H1 (cell line): ENCODE data around the gene SPACDR. TPM values are rescaled to one million over a fixed set of nuclear protein-coding genes. Genes with fewer than 3 reads are reported as not detected.

Experiments
- CTCF ChIA-PET: fragments of 300-600 bp; sonication (Branson Sonifier 250); formaldehyde crosslinking; loops from one replicate; lab custom pipeline; 2021; ENCODE audit not compliant: partially characterized antibody; lab: Charles Lee
- POLR2A ChIA-PET: fragments of 300-600 bp; sonication (Branson Sonifier 250); formaldehyde crosslinking; loops from one replicate; lab custom pipeline; 2021; ENCODE audit warnings: inconsistent platforms; ENCODE audit not compliant: partially characterized antibody; lab: Charles Lee
- DNase-seq, 2 experiments: peaks; one replicate each; pipeline versions ENCODE4 v3.0.0 to v3.0.0-alpha.2; 2010 to 2022; ENCODE audit warnings: low spot score in 2 of 2, low read depth in 1 of 2, mixed read lengths in 1 of 2
- FAIRE-seq: peaks from 2 replicates; lab custom pipeline; 2011; peaks lifted over from hg19 to GRCh38; lab: Jason Lieb, UNC
- H2AFZ ChIP-seq: 2 replicates; pipeline ENCODE4 v1.8.1; 2012; ENCODE audit warnings: low read length, inconsistent platforms
- H2AK5ac ChIP-seq: 2 replicates; pipeline ENCODE4 v1.6.1; 2013; ENCODE audit warnings: low read depth, low read length
- H2BK120ac ChIP-seq: replicated peaks from 2 replicates; pipeline ENCODE3; 2013; ENCODE audit warnings: low read depth, low read length, inconsistent platforms
- H2BK12ac ChIP-seq: 2 replicates; pipeline ENCODE4 v1.6.1; 2013; ENCODE audit warnings: low read depth, low read length
- H2BK15ac ChIP-seq: 2 replicates; pipeline ENCODE4 v1.6.1; 2013; ENCODE audit warnings: low read length
- H2BK20ac ChIP-seq: 2 replicates; pipeline ENCODE4 v1.6.1; 2013; ENCODE audit warnings: low read length
- H2BK5ac ChIP-seq: 2 replicates; pipeline ENCODE4 v1.6.1; 2013; ENCODE audit warnings: low read depth, low read length
- H3K14ac ChIP-seq: 2 replicates; pipeline ENCODE4 v1.6.1; 2013; ENCODE audit warnings: inconsistent platforms; ENCODE audit not compliant: insufficient read length
- H3K18ac ChIP-seq: 2 replicates; pipeline ENCODE4 v1.6.1; 2013; ENCODE audit warnings: low read length; ENCODE audit errors: extremely low read depth
- H3K23ac ChIP-seq: 2 replicates; pipeline ENCODE4 v1.6.1; 2013; ENCODE audit warnings: inconsistent platforms; ENCODE audit not compliant: insufficient read length
- H3K23me2 ChIP-seq: 2 replicates; pipeline ENCODE4 v1.6.1; 2013; ENCODE audit warnings: low read depth, low read length
- H3K27ac ChIP-seq: 2 replicates; pipeline ENCODE4 v1.6.1; 2011; ENCODE audit warnings: low read depth, low read length, inconsistent platforms
- H3K27me3 ChIP-seq, 4 experiments: replicated peaks in 1 of 4; 1 replicate in 1 of 4; 2 replicates in 3 of 4; pipeline versions ENCODE4 v1.6.1 to v1.8.1; 2011 to 2013; ENCODE audit warnings: low read length in 3 of 4, mild to moderate bottlenecking in 3 of 4, inconsistent platforms in 2 of 4, mixed read lengths in 2 of 4, moderate library complexity in 1 of 4; ENCODE audit not compliant: control insufficient read depth in 3 of 4, insufficient read depth in 3 of 4; ENCODE audit errors: extremely low read depth in 1 of 4
- H3K36me3 ChIP-seq, 4 experiments: 2 replicates each; pipeline versions ENCODE4 v1.6.1 to v1.8.1; 2011 to 2013; ENCODE audit warnings: mild to moderate bottlenecking in 4 of 4, low read length in 3 of 4, moderate library complexity in 2 of 4, control low read depth in 1 of 4, inconsistent platforms in 1 of 4; ENCODE audit not compliant: insufficient read depth in 4 of 4, control insufficient read depth in 2 of 4
- H3K4ac ChIP-seq: replicated peaks from 2 replicates; pipeline ENCODE3; 2013; ENCODE audit warnings: low read length, low read depth, mixed read lengths, inconsistent platforms; ENCODE audit not compliant: insufficient read length
- H3K4me1 ChIP-seq, 4 experiments: replicated peaks in 1 of 4; 1 replicate in 1 of 4; 2 replicates in 3 of 4; pipeline versions ENCODE4 v1.6.1 to v1.8.1; 2011 to 2013; ENCODE audit warnings: low read length in 3 of 4, inconsistent platforms in 2 of 4, mixed read lengths in 1 of 4; ENCODE audit not compliant: insufficient read depth in 4 of 4, control insufficient read depth in 3 of 4
- H3K4me2 ChIP-seq, 2 experiments: 2 replicates each; pipeline versions ENCODE4 v1.6.1 to v1.8.1; 2011 to 2013; ENCODE audit warnings: low read depth in 2 of 2, low read length in 2 of 2, control low read depth in 1 of 2, inconsistent platforms in 1 of 2, mild to moderate bottlenecking in 1 of 2; ENCODE audit not compliant: insufficient read depth in 1 of 2
- H3K4me3 ChIP-seq, 4 experiments: fragments of 200-600, 300-600 bp in 1 of 4; sonication (generic), shearing (Covaris generic), sonication (Bioruptor Twin) in 1 of 4; 2 replicates each; pipeline versions ENCODE4 v1.5.1 to v1.8.1; 2011 to 2016; ENCODE audit warnings: low read length in 4 of 4, low read depth in 3 of 4, control low read depth in 2 of 4, inconsistent platforms in 2 of 4, mild to moderate bottlenecking in 2 of 4, mixed read lengths in 1 of 4, moderate library complexity in 1 of 4; ENCODE audit not compliant: insufficient read depth in 2 of 4; ENCODE audit errors: extremely low read depth in 1 of 4
- H3K56ac ChIP-seq: replicated peaks from 2 replicates; pipeline ENCODE3; 2013; ENCODE audit warnings: low read depth, mild to moderate bottlenecking, mixed read lengths, low read length, inconsistent platforms; ENCODE audit not compliant: insufficient read length
- H3K79me1 ChIP-seq: 2 replicates; pipeline ENCODE4 v1.6.1; 2013; ENCODE audit warnings: low read depth, low read length, control low read depth
- H3K79me2 ChIP-seq, 2 experiments: 2 replicates each; pipeline versions ENCODE4 v1.6.1 to v1.8.1; 2012 to 2013; ENCODE audit warnings: low read length in 2 of 2, mild to moderate bottlenecking in 2 of 2, inconsistent platforms in 1 of 2; ENCODE audit not compliant: insufficient read depth in 2 of 2, control insufficient read depth in 1 of 2
- H3K9ac ChIP-seq, 4 experiments: replicated peaks in 1 of 4; 1 replicate in 1 of 4; 2 replicates in 3 of 4; pipeline versions ENCODE4 v1.6.1 to v1.8.1; 2011 to 2013; ENCODE audit warnings: low read depth in 3 of 4, low read length in 3 of 4, control low read depth in 2 of 4, mild to moderate bottlenecking in 2 of 4, moderate library complexity in 2 of 4, inconsistent platforms in 1 of 4; ENCODE audit errors: extremely low read depth in 1 of 4
- H3K9me3 ChIP-seq, 2 experiments: 2 replicates each; pipeline versions ENCODE4 v1.6.1 to v1.8.1; 2012 to 2013; ENCODE audit warnings: mild to moderate bottlenecking in 2 of 2, moderate library complexity in 2 of 2, control low read depth in 1 of 2, inconsistent platforms in 1 of 2, low read depth in 1 of 2, low read length in 1 of 2, mixed read lengths in 1 of 2; ENCODE audit not compliant: insufficient read depth in 2 of 2
- H4K20me1 ChIP-seq, 2 experiments: replicated peaks in 1 of 2; 2 replicates each; pipeline versions ENCODE3 to v1.8.1; 2011 to 2013; ENCODE audit warnings: inconsistent platforms in 2 of 2, low read length in 2 of 2, mild to moderate bottlenecking in 1 of 2; ENCODE audit not compliant: insufficient read depth in 2 of 2, control insufficient read depth in 1 of 2
- H4K5ac ChIP-seq: 2 replicates; pipeline ENCODE4 v1.6.1; 2013; ENCODE audit warnings: low read length, low read depth, mixed read lengths, inconsistent platforms; ENCODE audit not compliant: insufficient read length
- H4K8ac ChIP-seq: 2 replicates; pipeline ENCODE4 v1.8.0; 2013; ENCODE audit warnings: mild to moderate bottlenecking, moderate library complexity, low read length, inconsistent platforms; ENCODE audit not compliant: insufficient read depth; ENCODE audit errors: extremely low read depth
- H4K91ac ChIP-seq: replicated peaks from 2 replicates; pipeline ENCODE3; 2013; ENCODE audit warnings: low read length, mixed read lengths, inconsistent platforms; ENCODE audit not compliant: insufficient read length
- WGBS, 2 experiments: shearing (Covaris generic) in 1 of 2; methylation state at CpG; one replicate each; pipeline versions ENCODE4 v1.1.6 to v1.1.7; 2013 to 2015; ENCODE audit warnings: low lambda C conversion rate in 2 of 2, mixed read lengths in 2 of 2, inconsistent platforms in 1 of 2, low coverage in 1 of 2, missing lambda C conversion rate in 1 of 2; ENCODE audit not compliant: insufficient replicate concordance in 2 of 2, insufficient coverage in 1 of 2, insufficient read length in 1 of 2; ENCODE audit errors: extremely low coverage in 1 of 2, missing lambda C conversion rate in 1 of 2; 5-methylcytosine and 5-hydroxymethylcytosine counted together
- polyA plus RNA-seq, 7 experiments: library from polyadenylated mRNA; depleted of rRNA in 3 of 7; stranded (reverse) in 5 of 7; unstranded in 2 of 7; fragments of >200 nt in 5 of 7; fragments of 200-250 nt in 2 of 7; gene quantifications; 1 replicate in 5 of 7; 2 replicates in 1 of 7; 4 replicates in 1 of 7; pipeline versions ENCODE4 v1.2.1 to v1.2.3, GENCODE V29; 2011 to 2013; ENCODE audit warnings: missing spikeins in 2 of 7, mixed read lengths in 2 of 7
- total RNA-seq: library from RNA; stranded (reverse); fragmentation: NEBNext Ultra II Directional; extraction: Animal tissue kit (Norgen Biotek cat#: 25700); gene quantifications from 2 replicates; pipeline ENCODE4 v1.2.1, GENCODE V29; 2021

SPACDR gene
- total and polyA plus RNA-seq, 2 of the 8 experiments (the other 6 are each of a cell fraction or from before 2014, with no cell fraction given) = 0.26 TPM; not detected in 1

DNA sequence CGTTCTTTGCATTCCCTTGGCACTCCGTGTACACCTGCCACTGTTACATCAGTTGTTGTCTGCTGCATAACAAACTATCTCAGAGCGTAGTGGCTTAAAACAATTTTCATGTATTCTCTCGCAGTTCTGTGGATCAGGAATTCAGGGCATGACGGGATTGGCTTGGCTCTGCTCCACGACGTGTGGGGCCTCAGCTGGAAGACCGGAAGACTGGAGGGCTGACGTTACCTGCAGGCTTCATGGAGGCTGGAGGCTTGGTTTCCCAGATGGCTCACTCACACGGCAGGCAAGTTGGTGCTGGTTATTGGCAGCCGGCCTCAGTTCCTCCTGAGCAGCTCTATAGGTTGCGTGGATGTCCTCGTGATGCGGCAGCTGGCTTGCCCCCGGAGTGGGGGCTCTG, 45.2 kb upstream of the SPACDR start:
- no peaks in the 10 kb centered on the region; a peak in 1 of 7 replicates for H3K27me3 ChIP-seq
- no peak overlapping the region for H2BK12ac ChIP-seq
- ChIA-PET CTCF (interaction anchor here (1.6 kb wide), 1 partner anchor 64 kb away, joined by 4 read pairs; no protein-coding TSS in a partner anchor), POLR2A (interaction anchor here (0.9 kb wide), 1 partner anchor 46 kb away, joined by 4 read pairs; no protein-coding TSS in a partner anchor)
- H3K4ac ChIP-seq = no peak overlapping the region
- H3K4me3 ChIP-seq = no peak overlapping the region
- H4K20me1 ChIP-seq = no peaks in the 10 kb centered on the region
- H3K14ac ChIP-seq = no peak overlapping the region
- H3K4me2 ChIP-seq = no peak overlapping the region
- no peak overlapping the region for H2BK5ac ChIP-seq
- no peak overlapping the region for H2BK20ac ChIP-seq
- H3K27ac ChIP-seq = no peak overlapping the region
- no peak overlapping the region for H3K9ac ChIP-seq
- 85% methylated on average over 15 of the region's 15 CpGs; no CpG with 5 or more reads in 1 of the 2 experiments for WGBS, 2 experiments
- no peak overlapping the region for H3K18ac ChIP-seq
- no peak overlapping the region for H3K56ac ChIP-seq
- H3K4me1 ChIP-seq = no peaks in the 10 kb centered on the region
- DNase-seq (no peak), FAIRE-seq (no peak)
- no peak overlapping the region for H4K8ac ChIP-seq
- H3K9me3 ChIP-seq = no peaks in the 10 kb centered on the region
- H4K5ac ChIP-seq = no peak overlapping the region
- H4K91ac ChIP-seq = no peak overlapping the region
- H2AK5ac ChIP-seq = no peak overlapping the region
- peak overlapping the region; percentile 94; the same call in 1 of the 2 replicates for H2AFZ ChIP-seq
- no peak overlapping the region for H3K23ac ChIP-seq
- no peaks in the 10 kb centered on the region for H3K36me3 ChIP-seq
- H3K79me1 ChIP-seq = no peaks in the 10 kb centered on the region
- no peak overlapping the region for H2BK120ac ChIP-seq
- H2BK15ac ChIP-seq = no peak overlapping the region
- no peaks in the 10 kb centered on the region for H3K23me2 ChIP-seq
- no peaks in the 10 kb centered on the region for H3K79me2 ChIP-seq
